ENCODE measurements around the gene TTLL13. TPM values are rescaled to one million over a fixed set of nuclear protein-coding genes. Genes with fewer than 3 reads are reported as not detected.

The TTLL13 gene
- total and polyA plus RNA-seq, 9 of the 15 experiments (the other 6 are each of a cell fraction or from before 2014, with no cell fraction given) = 0.05 to 0.24 (median 0.11) TPM; not detected in 1

- 0 out of 2 replicates have a peak, but pooled peaks have one; percentile 28 for TF ChIP-seq DEAF1 (CRISPR knock-in tag; IDR thresholded peaks at IDR 0.05)
Measured at GRCh38 chr15:90232941-90233386, 16.4 kb upstream of the TTLL13 start (continued).

DNA sequence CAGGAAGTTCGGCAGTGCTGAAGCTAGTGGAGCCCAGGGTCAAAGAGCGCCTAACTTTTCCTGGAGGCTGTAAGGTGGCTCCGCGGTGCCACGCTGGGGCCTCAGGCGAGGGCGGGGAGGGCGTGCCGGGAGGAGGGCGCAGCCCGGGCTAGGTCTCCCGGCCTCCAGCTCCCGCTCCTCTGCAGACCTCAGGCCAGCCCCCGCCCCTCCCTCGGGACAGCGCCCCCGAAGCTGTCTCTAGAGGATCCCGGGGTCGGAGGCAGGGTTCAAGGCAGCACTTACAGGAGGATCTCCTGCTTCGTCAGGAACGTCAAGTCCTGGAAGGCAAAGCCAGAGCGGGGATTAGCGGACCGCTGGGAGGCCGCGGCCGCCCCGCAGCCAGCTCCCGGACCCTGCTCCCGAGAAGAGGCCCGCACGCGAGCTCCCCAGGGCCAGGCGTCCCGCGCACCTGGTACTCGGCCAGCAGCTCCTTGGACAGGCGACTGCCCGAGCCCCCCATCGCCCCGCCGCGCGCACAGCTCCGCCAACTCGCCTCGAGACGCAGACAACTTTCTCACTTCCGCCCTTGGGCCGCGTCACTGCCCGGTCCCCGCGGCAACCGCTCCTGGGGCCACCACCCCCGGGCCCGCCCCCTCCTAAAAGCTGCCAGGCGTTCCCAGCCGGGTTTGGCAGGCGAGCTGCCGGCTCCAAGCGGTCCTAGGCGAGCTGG lies 15.8 kb upstream of the TTLL13 start, which contains the start of gene CIB1:
Gene CIB1 (minus strand): TSS at position 555 of the 709 bp plus-strand sequence. CDS start 56 bp downstream, at position 499.
- peak within 1 kb of the TSS; percentile 79 to 93 for H3K9ac ChIP-seq (ENCODE audit: insufficient read depth in 1 of 2, low read depth in 2 of 2, low read length in 2 of 2)
- no peaks in the 10 kb centered on the region for H3K27me3 ChIP-seq (ENCODE audit: control insufficient read depth in 2 of 2, insufficient read depth in 2 of 2, low read length in 2 of 2)
- H3K9me3 ChIP-seq (replicated peaks; ENCODE audit: control insufficient read depth, insufficient read depth, low read depth, low read length) = no peaks in the 10 kb centered on the region
- FAIRE-seq = peak; percentile 87
- peak within 1 kb of the TSS; percentile 78 for H3K4me3 ChIP-seq
- ChIA-PET POLR2A (interaction anchor here (0.5 to 2.0 kb wide), 19 partner anchors 8 to 672 kb away, joined by 3 to 15 read pairs (median 4); partner anchors contain the start of genes IDH2, SEMA4B and TTLL13), CTCF (ENCODE audit: low intra/inter-chr PET ratio) (interaction anchor here (0.5 to 1.4 kb wide), 3 partner anchors 73 to 91 kb away, joined by 3 to 8 read pairs (median 4); no protein-coding TSS in a partner anchor)
- no peaks in the 10 kb centered on the region for H3K9me1 ChIP-seq (ENCODE audit: control insufficient read depth, insufficient read depth, low read length)
- peak within 1 kb of the TSS; percentile 93 for H2AFZ ChIP-seq (ENCODE audit: low read depth, low read length)
- intact Hi-C loops (cut with micrococcal nuclease) (loop anchor here (1.0 to 5.0 kb wide), 3 partner anchors 33 to 90 kb away; no protein-coding TSS in a partner anchor), in situ Hi-C loops (cut with MboI) (loop anchor here (10.0 kb wide), 1 partner anchor 449 kb away; no protein-coding TSS in a partner anchor)
- H3K36me3 ChIP-seq (ENCODE audit: control insufficient read depth, insufficient read depth, low read length) = peaks cover 54% of the 10 kb centered on the region
- H4K20me1 ChIP-seq (replicated peaks; ENCODE audit: control insufficient read depth, insufficient read depth, low read length) = 0 out of 2 replicates have a peak, but pooled peaks cover 4% of the 10 kb centered on the region
- H3K4me2 ChIP-seq (ENCODE audit: insufficient read depth, low read length) = peak within 1 kb of the TSS; percentile 94
- peak; percentile 96 for ATAC-seq
- peak within 1 kb of the TSS; percentile 83 for H3K27ac ChIP-seq (ENCODE audit: extremely low read depth, low read depth, low read length)
- under 1% methylated on average over 43 of the region's 63 CpGs for WGBS (ENCODE audit: insufficient coverage, low coverage, missing lambda C conversion rate)
- peak; percentile 97 to 98 (median 98) for DNase-seq (ENCODE audit: extremely low read depth in 1 of 4, low spot score in 3 of 4)
- peaks cover 32% of the 10 kb centered on the region for H3K79me2 ChIP-seq (ENCODE audit: control insufficient read depth, insufficient read depth, low read length)
- TSS peak; percentile 55 for BruUV-seq (replicated peaks)
- peaks cover 7 to 35% of the 10 kb centered on the region in 2 experiments; a peak in 3 of 5 replicates for H3K4me1 ChIP-seq (replicated peaks in 1 of 2; ENCODE audit: control insufficient read depth in 2 of 2, insufficient read depth in 2 of 2, low read length in 2 of 2)
- TF ChIP-seq CHD7 (IDR thresholded peaks at IDR 0.05; ENCODE audit: low read depth, low read length) (no peak), ZBTB7A (IDR thresholded peaks at IDR 0.05; ENCODE audit: borderline replicate concordance, control insufficient read depth, low read depth, low read length) (peak; percentile 66; the same call in 1 of the 2 replicates), U2AF1 (optimal IDR thresholded peaks at IDR 0.05; ENCODE audit: low read depth, low read length) (no peak), CC2D1A (IDR thresholded peaks at IDR 0.05) (peak; percentile 64; the same call in 1 of the 2 replicates)

Data from K562 (cell line).